SH-SY5Y (cell line): ENCODE results near the gene OLIG2.

Experiments
- GATA2 ChIP-seq: IDR thresholded peaks from 2 replicates; pipeline ENCODE4 v1.6.1; 2011; ENCODE audit warnings: mild to moderate bottlenecking, low read depth, low read length
- GATA3 ChIP-seq: IDR thresholded peaks from 2 replicates; pipeline ENCODE4 v1.6.1; 2011; ENCODE audit warnings: low read depth, mild to moderate bottlenecking, low read length, moderate library complexity

- TF ChIP-seq GATA2 (no peak), GATA3 (no peak)
These were observed 4.6 kb upstream of the OLIG2 start for GRCh38 chr21:33021150-33021549.
